PC-3 (cell line): Measurements from ENCODE around the gene FOXO3.

Experiments
- CTCF ChIP-seq: fragments of 300-600 bp; sonication (generic); conservative IDR thresholded peaks from 2 replicates; pipeline ENCODE4 v1.5.1; 2017; ENCODE audit warnings: antibody characterized with exemption, low read depth, mild to moderate bottlenecking, low read length
- EZH2 ChIP-seq: fragments of 300-600 bp; sonication (generic); IDR thresholded peaks from one replicate; pipeline ENCODE4 v1.6.1; 2017; ENCODE audit warnings: antibody characterized with exemption, mild to moderate bottlenecking, low read length; ENCODE audit not compliant: unreplicated experiment
- EZH2phosphoT487 ChIP-seq: fragments of 300-600 bp; sonication (generic); IDR thresholded peaks from 2 replicates; pipeline ENCODE4 v1.6.1; 2018; ENCODE audit warnings: mild to moderate bottlenecking, antibody characterized with exemption, low read length, borderline replicate concordance

- no peak for TF ChIP-seq EZH2phosphoT487
- no peak for TF ChIP-seq CTCF
- no peak for TF ChIP-seq EZH2
These were observed 124.1 kb downstream of the FOXO3 start for GRCh38 chr6:108684771-108685329.
